ENCODE measurements around the gene RPS6KA5.
"Not testable (repeated sequence)": the region's sequence is repeated elsewhere in the genome, so short reads cannot be mapped to it uniquely, and the experiment has no call there.

Gene RPS6KA5

GRCh38 chr14:91029456-91030217 is 30.8 kb downstream of the RPS6KA5 start:
- no peak for DNase-seq (ENCODE audit: low read depth in 2 of 2)

GRCh38 chr14:91027561-91027960 is 32.9 kb downstream of the RPS6KA5 start:
- no peak for DNase-seq (ENCODE audit: low read depth in 2 of 2)

GRCh38 chr14:91022622-91023028 is 37.8 kb downstream of the RPS6KA5 start:
- DNase-seq (ENCODE audit: low read depth in 2 of 2): not testable (repeated sequence)

DNA sequence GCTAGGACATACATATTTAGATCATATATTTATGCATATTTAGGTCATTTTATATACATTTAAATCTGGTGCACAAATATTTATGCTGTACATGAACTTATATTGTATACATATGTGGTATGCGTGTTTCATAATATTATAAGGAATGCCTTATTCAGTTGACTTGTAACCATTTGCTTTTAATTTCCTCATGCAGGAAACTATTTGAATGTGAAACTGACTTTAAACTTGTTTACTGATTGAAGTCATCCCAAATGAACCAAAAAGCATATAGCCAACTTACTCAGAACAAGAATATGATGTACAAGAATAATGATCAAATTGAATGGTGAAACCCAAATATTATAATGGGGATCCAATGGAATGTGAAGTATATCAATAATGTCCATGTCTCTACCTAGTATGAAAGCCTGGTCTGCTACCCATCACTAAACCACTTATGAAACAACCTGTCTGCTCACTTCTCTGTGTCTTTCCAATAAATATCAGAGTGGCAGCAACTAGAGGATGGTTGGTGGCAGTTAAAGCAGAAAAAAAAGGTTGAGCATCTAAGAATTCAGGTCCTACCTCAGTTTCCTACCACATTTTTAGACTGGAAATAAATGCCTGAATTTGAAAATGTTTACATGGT is 38.3 kb downstream of the RPS6KA5 start:
- DNase-seq (ENCODE audit: low read depth in 2 of 2): no peak

DNA sequence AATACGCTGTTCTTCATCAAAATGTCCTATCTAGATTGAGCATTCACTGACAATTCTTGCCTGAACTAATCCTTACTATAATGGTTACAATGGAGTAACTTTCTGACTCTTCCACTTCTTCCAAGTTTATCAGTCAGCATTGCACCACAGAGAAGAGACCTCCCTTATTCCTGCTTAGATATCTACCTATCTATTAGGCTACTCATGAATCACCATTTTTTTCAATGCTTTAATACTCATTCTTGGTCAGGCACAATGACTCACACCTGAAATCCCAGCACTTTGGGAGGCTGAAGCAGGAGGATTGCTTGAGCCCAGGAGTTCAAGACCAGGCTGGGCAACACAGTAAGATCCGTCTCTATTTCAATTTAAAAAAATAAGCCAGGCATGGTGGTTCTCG is 39.3 kb downstream of the RPS6KA5 start:
- DNase-seq (ENCODE audit: low read depth in 2 of 2): no peak

DNA sequence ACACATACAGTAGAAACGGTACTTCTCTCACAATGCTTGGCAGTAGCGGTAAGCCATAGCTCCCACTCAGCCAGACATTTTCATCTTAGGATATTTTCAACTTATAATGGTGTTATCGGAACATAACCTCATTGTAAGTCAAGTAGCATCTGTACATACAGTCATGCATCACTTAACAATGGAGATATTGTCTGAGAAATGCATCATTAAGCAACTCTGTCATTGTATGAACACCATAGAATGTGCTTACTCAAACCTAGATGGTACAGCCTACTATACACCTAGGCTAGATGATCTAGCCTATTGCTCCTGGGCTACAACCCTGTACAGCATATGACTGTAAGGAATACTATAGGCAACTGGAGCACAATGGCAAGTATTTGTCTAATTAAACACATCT is 40.8 kb downstream of the RPS6KA5 start:
- no peak for DNase-seq (ENCODE audit: low read depth in 2 of 2)

DNA sequence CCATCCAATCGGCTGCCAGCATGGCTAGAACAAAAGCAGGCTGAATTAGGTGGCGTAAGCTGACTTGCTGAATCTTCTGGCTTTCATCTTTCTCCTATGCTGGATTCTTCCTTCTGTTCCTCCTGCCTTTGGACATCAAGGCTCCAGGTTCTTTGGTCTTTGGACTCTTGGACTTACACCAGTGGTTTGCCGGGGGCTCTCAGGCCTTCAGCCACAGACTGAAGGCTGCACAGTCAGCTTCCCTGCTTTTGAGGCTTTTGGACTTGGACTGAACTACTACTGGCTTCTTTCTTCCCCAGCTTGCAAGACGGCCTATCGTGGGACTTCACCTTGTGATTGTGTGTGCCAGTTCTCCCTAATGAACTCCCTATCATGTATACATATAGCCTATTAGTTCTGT is 42.0 kb downstream of the RPS6KA5 start:
- DNase-seq (ENCODE audit: low read depth in 2 of 2): no peak

DNA sequence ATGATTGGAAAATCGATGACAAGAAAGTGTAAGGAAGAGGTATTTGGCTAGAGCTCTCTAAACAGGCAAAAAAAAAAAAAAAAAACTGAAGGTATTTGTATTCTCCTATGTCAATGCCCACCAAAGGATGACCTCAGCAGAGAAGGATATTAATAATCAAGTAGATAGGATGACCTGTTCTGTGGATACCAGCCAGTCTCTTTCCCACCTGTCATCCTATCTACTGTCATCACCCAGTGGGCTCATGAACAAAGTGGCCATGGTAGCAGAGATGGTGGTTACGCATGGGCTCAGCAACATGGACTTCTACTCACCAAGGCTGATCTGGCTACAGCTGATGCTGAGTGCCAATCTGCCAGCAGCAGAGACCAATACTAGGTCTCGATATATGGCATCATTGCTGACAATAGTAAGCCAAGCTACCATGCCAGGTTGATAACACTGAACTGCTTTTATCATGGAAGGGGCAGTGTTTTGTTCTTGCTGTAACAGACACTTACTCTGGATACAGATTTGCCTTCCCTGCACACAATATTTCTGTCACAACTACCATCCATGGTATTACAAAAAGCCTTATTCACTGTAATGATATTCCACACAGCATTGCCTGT is 43.5 kb downstream of the RPS6KA5 start:
- no peak for DNase-seq (ENCODE audit: low read depth in 2 of 2)

DNA sequence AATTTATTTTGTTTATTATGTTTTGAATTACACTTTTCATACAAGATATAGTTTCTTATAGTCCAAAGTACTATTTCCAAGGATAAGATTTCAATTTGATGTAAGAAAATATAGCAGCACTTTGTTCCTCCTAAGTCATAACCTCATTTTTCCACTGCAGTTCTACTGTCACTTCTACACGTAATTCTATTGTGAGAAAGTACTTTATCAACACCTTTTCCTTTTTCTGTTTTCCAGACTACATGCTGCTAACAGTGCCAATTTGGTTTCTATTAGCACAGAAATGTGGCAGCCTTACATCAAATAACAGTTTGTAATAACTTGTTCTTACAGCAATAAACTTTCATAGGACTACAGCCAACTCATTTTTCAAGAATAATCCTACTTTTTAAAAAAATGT is 45.0 kb downstream of the RPS6KA5 start:
- DNase-seq (ENCODE audit: low read depth in 2 of 2): no peak

GRCh38 chr14:91012045-91012444 is 48.4 kb downstream of the RPS6KA5 start:
- no peak for DNase-seq (ENCODE audit: low read depth in 2 of 2)

GRCh38 chr14:91010153-91010533 is 50.3 kb downstream of the RPS6KA5 start:
- no peak for DNase-seq (ENCODE audit: low read depth in 2 of 2)

- no peak for DNase-seq (ENCODE audit: low read depth in 2 of 2)
These were observed 50.8 kb downstream of the RPS6KA5 start for GRCh38 chr14:91009501-91010152.

- no peak for DNase-seq (ENCODE audit: low read depth in 2 of 2)
These were observed 51.6 kb downstream of the RPS6KA5 start for GRCh38 chr14:91008759-91009409.

- DNase-seq (ENCODE audit: low read depth in 2 of 2): no peak
These were observed 54.7 kb downstream of the RPS6KA5 start for GRCh38 chr14:91005716-91006115.

DNA sequence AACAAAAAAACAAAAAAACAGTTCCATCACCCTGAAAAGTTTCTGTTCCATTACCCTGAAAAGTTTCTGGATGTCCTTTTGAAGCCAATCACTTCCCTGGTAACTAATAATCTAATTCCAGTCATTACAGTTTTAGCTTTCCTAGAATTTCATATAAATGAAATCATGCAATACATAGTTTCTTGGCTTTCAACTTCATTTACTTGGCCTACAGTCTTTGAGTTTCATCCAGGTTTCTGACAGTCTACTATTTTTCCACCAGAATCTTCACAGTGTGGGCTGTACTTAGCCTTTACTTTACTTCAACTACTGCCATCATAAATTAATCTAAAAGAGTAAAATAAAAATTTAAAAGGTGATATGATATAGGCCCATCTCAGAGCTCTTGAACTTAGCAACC is 55.5 kb downstream of the RPS6KA5 start:
- no peak for DNase-seq (ENCODE audit: low read depth in 2 of 2)

DNA sequence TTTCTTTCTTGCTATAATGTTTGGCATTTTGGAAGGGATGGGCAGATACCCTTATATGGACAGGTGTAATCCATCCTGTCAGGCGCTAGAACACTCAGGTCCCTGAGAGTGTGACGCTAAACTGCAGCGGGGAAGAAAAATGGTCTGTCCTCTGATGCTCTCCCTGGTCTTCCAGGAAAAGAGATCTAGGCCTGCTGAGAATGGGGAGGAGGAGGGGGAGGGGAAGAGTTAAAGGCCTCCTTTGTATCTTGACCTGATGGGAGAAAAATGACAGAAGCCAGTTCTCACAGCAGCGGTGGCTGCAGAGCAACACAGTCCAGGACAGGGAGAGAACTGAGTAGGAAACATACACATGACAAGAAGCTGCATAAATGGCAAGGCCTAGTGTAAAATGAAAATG is 61.1 kb downstream of the RPS6KA5 start:
- no peak for DNase-seq (ENCODE audit: low read depth in 2 of 2)

GRCh38 chr14:90996967-90997366 is 63.5 kb downstream of the RPS6KA5 start:
- no peak for DNase-seq (ENCODE audit: low read depth in 2 of 2)

GRCh38 chr14:90995785-90996184 is 64.7 kb downstream of the RPS6KA5 start:
- DNase-seq (ENCODE audit: low read depth in 2 of 2): no peak

GRCh38 chr14:90993792-90994191 is 66.6 kb downstream of the RPS6KA5 start:
- no peak for DNase-seq (ENCODE audit: low read depth in 2 of 2)

DNA sequence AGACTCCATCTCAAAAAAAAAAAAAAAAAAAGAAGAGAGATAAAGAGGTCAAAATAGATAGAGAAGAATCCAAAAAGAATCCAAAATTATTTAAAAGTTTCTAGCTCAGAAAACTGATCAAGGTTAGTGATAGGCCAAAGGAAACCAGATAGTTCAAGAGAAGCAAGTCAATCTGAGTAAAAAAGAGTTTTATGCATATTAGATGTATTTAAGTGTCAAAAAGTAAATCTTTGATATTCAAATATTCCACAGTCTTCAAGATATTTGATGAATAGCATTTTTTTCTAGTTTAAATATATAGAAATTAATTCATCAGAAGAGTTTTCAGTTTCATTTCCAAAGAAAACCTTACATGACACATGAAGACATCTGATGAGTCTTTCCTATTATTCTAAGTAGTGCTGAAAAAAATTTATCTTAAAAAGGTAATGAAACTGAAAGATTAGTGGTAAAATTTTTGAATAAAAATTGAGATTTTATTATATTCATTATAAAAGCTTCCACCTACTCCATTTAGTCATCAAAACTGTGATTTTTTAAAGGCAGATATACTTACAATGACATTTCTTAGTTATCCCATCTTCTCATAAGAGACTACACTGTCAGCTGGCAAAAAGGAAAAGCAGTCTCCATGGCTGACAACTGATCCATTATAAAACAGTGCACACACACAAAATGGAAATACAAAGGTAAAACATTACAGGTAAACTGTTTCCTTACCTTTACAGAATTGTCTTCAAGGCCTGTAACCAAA is 68.6 kb downstream of the RPS6KA5 start:
- no peak for DNase-seq (ENCODE audit: low read depth in 2 of 2)

- no peak for DNase-seq (ENCODE audit: low read depth in 2 of 2)
These were observed 70.3 kb downstream of the RPS6KA5 start for GRCh38 chr14:90990141-90990540.

Measured in stimulated activated CD4-positive, alpha-beta T cell treated with anti-CD3 and anti-CD28 coated beads, Interleukin-12 subunit alpha, Interleukin-12 subunit beta, amount 100 ng/mL, for 24 hours (primary cell).